ENCODE data around the gene WDR5.
A peak's percentile ranks its signal among the peaks of the same experiment; 100 is the strongest.
"Not testable (repeated sequence)": the region's sequence is repeated elsewhere in the genome, so short reads cannot be mapped to it uniquely, and the experiment has no call there.

WDR5 gene

GRCh38 chr9:134135343-134136117, at the start of gene WDR5:
Gene WDR5 (plus strand): TSS chr9:134136082. CDS start chr9:134139878, 3,796 bp downstream.
- DNase-seq (ENCODE audit: low spot score), result peak; percentile 89

GRCh38 chr9:134088063-134088725, 47.7 kb upstream of the WDR5 start:
- DNase-seq (ENCODE audit: low spot score), result no peak

GRCh38 chr9:134089972-134090371, 45.9 kb upstream of the WDR5 start:
- DNase-seq (ENCODE audit: low spot score), result no peak

- DNase-seq (ENCODE audit: low spot score), result peak; percentile 34
These were observed 36.6 kb upstream of the WDR5 start for GRCh38 chr9:134099123-134099761.

GRCh38 chr9:134100040-134100439, 35.8 kb upstream of the WDR5 start:
- DNase-seq (ENCODE audit: low spot score), result no peak

GRCh38 chr9:134101133-134101532, 34.7 kb upstream of the WDR5 start:
- not testable (repeated sequence) for DNase-seq (ENCODE audit: low spot score)

- no peak for DNase-seq (ENCODE audit: low spot score)
These were observed 34.2 kb upstream of the WDR5 start for GRCh38 chr9:134101623-134102149.

- DNase-seq (ENCODE audit: low spot score), result no peak
These were observed 32.4 kb upstream of the WDR5 start for GRCh38 chr9:134103391-134103998.

- no peak for DNase-seq (ENCODE audit: low spot score)
These were observed 24.8 kb upstream of the WDR5 start for GRCh38 chr9:134111064-134111463.

- no peak for DNase-seq (ENCODE audit: low spot score)
These were observed 23.3 kb upstream of the WDR5 start for GRCh38 chr9:134112561-134112960.

GRCh38 chr9:134118972-134119371, 16.9 kb upstream of the WDR5 start:
- DNase-seq (ENCODE audit: low spot score), result not testable (repeated sequence)

- no peak for DNase-seq (ENCODE audit: low spot score)
These were observed 12.1 kb upstream of the WDR5 start for GRCh38 chr9:134123764-134124128.

- DNase-seq (ENCODE audit: low spot score), result no peak
These were observed 10.3 kb upstream of the WDR5 start for GRCh38 chr9:134125413-134126095.

- DNase-seq (ENCODE audit: low spot score), result no peak
These were observed 9.5 kb upstream of the WDR5 start for GRCh38 chr9:134126373-134126772.

GRCh38 chr9:134127065-134127580, 8.8 kb upstream of the WDR5 start:
- no peak for DNase-seq (ENCODE audit: low spot score)

GRCh38 chr9:134127616-134128015, 8.3 kb upstream of the WDR5 start:
- no peak for DNase-seq (ENCODE audit: low spot score)

GRCh38 chr9:134128727-134129679, 6.9 kb upstream of the WDR5 start:
- DNase-seq (ENCODE audit: low spot score), result no peak

- DNase-seq (ENCODE audit: low spot score), result peak; percentile 32
These were observed 5.1 kb upstream of the WDR5 start for GRCh38 chr9:134130503-134131375.

GRCh38 chr9:134131471-134132207, 4.2 kb upstream of the WDR5 start:
- DNase-seq (ENCODE audit: low spot score), result no peak
